M059J (cell line): ENCODE data around the gene DNTT. TPM values are rescaled to one million over a fixed set of nuclear protein-coding genes. Genes with fewer than 3 reads are reported as not detected.
A peak's percentile ranks its signal among the peaks of the same experiment; 100 is the strongest.

Source experiments
- DNase-seq: peaks from one replicate; pipeline ENCODE4 v3.0.0-alpha.2; 2012; ENCODE audit warnings: low read depth
- total RNA-seq: library from RNA; depleted of rRNA; stranded (reverse); fragments of >200 nt; shearing (Covaris generic); gene quantifications from 2 replicates; pipeline ENCODE4 v1.2.3, GENCODE V29; 2014

Gene DNTT
- total RNA-seq, 1 experiment from 2014 or later: not detected

GRCh38 chr10:96309628-96310320 lies 5.5 kb downstream of the DNTT start:
- no peak for DNase-seq

- DNase-seq: no peak
These were observed 6.1 kb downstream of the DNTT start for GRCh38 chr10:96310321-96310669.

- DNase-seq: no peak
These were observed 7.0 kb downstream of the DNTT start for GRCh38 chr10:96311180-96311715.

- DNase-seq: no peak
These were observed 9.1 kb downstream of the DNTT start for GRCh38 chr10:96313344-96313743.

GRCh38 chr10:96317067-96317833 lies 13.0 kb downstream of the DNTT start:
- no peak for DNase-seq

- DNase-seq: no peak
These were observed 15.7 kb downstream of the DNTT start for GRCh38 chr10:96319754-96320474.

GRCh38 chr10:96321822-96322221 lies 17.6 kb downstream of the DNTT start:
- no peak for DNase-seq

- no peak for DNase-seq
These were observed 18.0 kb downstream of the DNTT start for GRCh38 chr10:96322275-96322674.

- DNase-seq: no peak
These were observed 20.2 kb downstream of the DNTT start for GRCh38 chr10:96324447-96324846.

- DNase-seq: no peak
These were observed 21.6 kb downstream of the DNTT start for GRCh38 chr10:96325719-96326373.

GRCh38 chr10:96327462-96327861 lies 23.2 kb downstream of the DNTT start:
- no peak for DNase-seq

GRCh38 chr10:96333101-96333500 lies 28.9 kb downstream of the DNTT start:
- no peak for DNase-seq

- DNase-seq: peak; percentile 27
These were observed 30.6 kb downstream of the DNTT start for GRCh38 chr10:96334616-96335526.

- no peak for DNase-seq
These were observed 32.9 kb downstream of the DNTT start for GRCh38 chr10:96337106-96337505.

- no peak for DNase-seq
These were observed 34.2 kb downstream of the DNTT start for GRCh38 chr10:96338279-96338925.

GRCh38 chr10:96339383-96339782 lies 35.1 kb downstream of the DNTT start:
- DNase-seq: no peak

GRCh38 chr10:96339956-96340904 lies 36.0 kb downstream of the DNTT start:
- DNase-seq: peak; percentile 32

GRCh38 chr10:96341219-96342182 lies 37.3 kb downstream of the DNTT start:
- DNase-seq: no peak
